Nephron progenitor cell (in vitro differentiated cells): Measurements from ENCODE around the gene BRPF1.

Experiments used
- DNase-seq: peaks from one replicate; pipeline ENCODE4 v3.0.0; 2021
- H3K27ac Mint-ChIP-seq: 2 replicates; pipeline ENCODE4 v1.8.0; 2021; ENCODE audit warnings: mild to moderate bottlenecking, moderate library complexity, mixed read lengths
- H3K27me3 Mint-ChIP-seq: 2 replicates; pipeline ENCODE4 v1.8.0; 2021; ENCODE audit warnings: mild to moderate bottlenecking, low read depth, mixed read lengths; ENCODE audit not compliant: poor library complexity
- H3K36me3 Mint-ChIP-seq: 2 replicates; pipeline ENCODE4 v1.8.0; 2021; ENCODE audit warnings: low read depth, mixed read lengths
- H3K4me1 Mint-ChIP-seq: 2 replicates; pipeline ENCODE4 v1.8.0; 2021; ENCODE audit warnings: mixed read lengths
- H3K4me3 Mint-ChIP-seq: 2 replicates; pipeline ENCODE4 v1.8.0; 2021; ENCODE audit warnings: mild to moderate bottlenecking, moderate library complexity, mixed read lengths
- H3K9me3 Mint-ChIP-seq: 2 replicates; pipeline ENCODE4 v1.8.0; 2021; ENCODE audit warnings: mild to moderate bottlenecking, moderate library complexity, mixed read lengths
- CTCF ChIP-seq: fragments of 200-600 bp; sonication (generic); IDR thresholded peaks from 2 replicates; pipeline ENCODE4 v1.5.0; 2021; ENCODE audit warnings: antibody characterized with exemption

Gene BRPF1

GRCh38 chr3:9781551-9781950 is 50.0 kb downstream of the BRPF1 start:
- Mint-ChIP-seq H3K27me3 (no peaks in the 10 kb centered on the region), H3K36me3 (peaks cover 52% of the 10 kb centered on the region), H3K4me1 (peaks cover 12% of the 10 kb centered on the region), H3K9me3 (no peaks in the 10 kb centered on the region), H3K27ac (peak overlapping the region; percentile 88), H3K4me3 (no peak overlapping the region)
- TF ChIP-seq CTCF = no peak
- DNase-seq = no peak

GRCh38 chr3:9781978-9782603 is 50.6 kb downstream of the BRPF1 start:
- no peak for TF ChIP-seq CTCF
- Mint-ChIP-seq H3K4me3 (no peak overlapping the region), H3K27me3 (no peaks in the 10 kb centered on the region), H3K4me1 (peaks cover 12% of the 10 kb centered on the region), H3K9me3 (no peaks in the 10 kb centered on the region), H3K36me3 (peaks cover 57% of the 10 kb centered on the region), H3K27ac (peak overlapping the region; percentile 97)
- no peak for DNase-seq

- no peak for DNase-seq
- no peak overlapping the region for H3K27ac Mint-ChIP-seq
These were observed 51.2 kb downstream of the BRPF1 start for GRCh38 chr3:9782770-9783169.

GRCh38 chr3:9783954-9784353 is 52.4 kb downstream of the BRPF1 start:
- peak overlapping the region; percentile 48 for H3K27ac Mint-ChIP-seq
- no peak for TF ChIP-seq CTCF
- H3K36me3 Mint-ChIP-seq = peaks cover 70% of the 10 kb centered on the region

More at GRCh38 chr3:9782770-9783169, 51.2 kb downstream of the BRPF1 start:
- Mint-ChIP-seq H3K27me3 (no peaks in the 10 kb centered on the region), H3K4me3 (no peak overlapping the region), H3K4me1 (peaks cover 12% of the 10 kb centered on the region), H3K36me3 (peaks cover 64% of the 10 kb centered on the region), H3K9me3 (no peaks in the 10 kb centered on the region)
- TF ChIP-seq CTCF = no peak

GRCh38 chr3:9784965-9785364 is 53.4 kb downstream of the BRPF1 start:
- Mint-ChIP-seq H3K27me3 (no peaks in the 10 kb centered on the region), H3K9me3 (no peaks in the 10 kb centered on the region), H3K4me3 (no peak overlapping the region), H3K4me1 (peaks cover 5% of the 10 kb centered on the region), H3K27ac (no peak overlapping the region), H3K36me3 (peaks cover 80% of the 10 kb centered on the region)
- no peak for TF ChIP-seq CTCF
- no peak for DNase-seq

More at GRCh38 chr3:9783954-9784353, 52.4 kb downstream of the BRPF1 start:
- Mint-ChIP-seq H3K4me3 (no peak overlapping the region), H3K4me1 (peaks cover 8% of the 10 kb centered on the region), H3K27me3 (no peaks in the 10 kb centered on the region), H3K9me3 (no peaks in the 10 kb centered on the region)
- DNase-seq = no peak

- Mint-ChIP-seq H3K27ac (no peak overlapping the region), H3K4me1 (peaks cover 5% of the 10 kb centered on the region), H3K4me3 (no peak overlapping the region), H3K36me3 (peaks cover 81% of the 10 kb centered on the region), H3K27me3 (no peaks in the 10 kb centered on the region), H3K9me3 (no peaks in the 10 kb centered on the region)
- TF ChIP-seq CTCF = no peak
- no peak for DNase-seq
These were observed 54.1 kb downstream of the BRPF1 start for GRCh38 chr3:9785602-9786001.
